Esophagus squamous epithelium (tissue), 4 donors: ENCODE results near the gene MRO.

Experiments
- POLR2A ChIP-seq, 4 donors: fragments of 450-650 bp; IDR thresholded peaks; one replicate each; pipeline ENCODE4 v1.6.1; 2017; ENCODE audit warnings: antibody characterized with exemption in 4 of 4, mild to moderate bottlenecking in 4 of 4, moderate library complexity in 3 of 4
- TF ChIP-seq, protein P1 (sequence below), 6 experiments: fragments of 450-650 bp in 4 of 6; fragments of 200-600 bp in 2 of 6; sonication (generic) in 2 of 6; IDR thresholded peaks; one replicate each; pipeline ENCODE4 v1.5.1; 2016 to 2019; ENCODE audit warnings: antibody characterized with exemption in 6 of 6, mild to moderate bottlenecking in 4 of 6, moderate library complexity in 4 of 6

DNA sequence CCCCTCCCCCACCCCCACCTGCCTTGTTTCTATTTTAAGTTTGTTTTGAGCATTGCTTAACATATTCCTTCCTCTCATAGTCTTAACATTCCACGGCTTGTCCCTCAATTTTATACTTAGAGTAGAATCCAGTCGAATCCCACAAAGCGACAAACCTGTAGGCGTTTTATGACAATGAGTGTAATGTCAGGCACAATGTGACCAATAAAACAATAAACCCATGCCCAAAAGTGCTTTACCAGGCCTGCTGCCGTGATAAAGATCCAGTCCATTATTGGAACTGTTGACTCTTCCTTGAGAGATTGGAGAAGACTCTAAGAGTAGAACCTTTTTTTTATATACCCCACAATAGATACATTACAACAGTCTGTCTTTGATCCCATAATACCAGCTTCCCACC, 6.2 kb upstream of the MRO start:
- TF ChIP-seq, protein P1, sequence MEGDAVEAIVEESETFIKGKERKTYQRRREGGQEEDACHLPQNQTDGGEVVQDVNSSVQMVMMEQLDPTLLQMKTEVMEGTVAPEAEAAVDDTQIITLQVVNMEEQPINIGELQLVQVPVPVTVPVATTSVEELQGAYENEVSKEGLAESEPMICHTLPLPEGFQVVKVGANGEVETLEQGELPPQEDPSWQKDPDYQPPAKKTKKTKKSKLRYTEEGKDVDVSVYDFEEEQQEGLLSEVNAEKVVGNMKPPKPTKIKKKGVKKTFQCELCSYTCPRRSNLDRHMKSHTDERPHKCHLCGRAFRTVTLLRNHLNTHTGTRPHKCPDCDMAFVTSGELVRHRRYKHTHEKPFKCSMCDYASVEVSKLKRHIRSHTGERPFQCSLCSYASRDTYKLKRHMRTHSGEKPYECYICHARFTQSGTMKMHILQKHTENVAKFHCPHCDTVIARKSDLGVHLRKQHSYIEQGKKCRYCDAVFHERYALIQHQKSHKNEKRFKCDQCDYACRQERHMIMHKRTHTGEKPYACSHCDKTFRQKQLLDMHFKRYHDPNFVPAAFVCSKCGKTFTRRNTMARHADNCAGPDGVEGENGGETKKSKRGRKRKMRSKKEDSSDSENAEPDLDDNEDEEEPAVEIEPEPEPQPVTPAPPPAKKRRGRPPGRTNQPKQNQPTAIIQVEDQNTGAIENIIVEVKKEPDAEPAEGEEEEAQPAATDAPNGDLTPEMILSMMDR (IDR thresholded peaks at IDR 0.05), result no peak
- no peak for TF ChIP-seq POLR2A (IDR thresholded peaks at IDR 0.05)
